Osteoblast (primary cell): ENCODE measurements around the gene CEND1. TPM values are rescaled to one million over a fixed set of nuclear protein-coding genes. Genes with fewer than 3 reads are reported as not detected.
A peak's percentile ranks its signal among the peaks of the same experiment; 100 is the strongest.

ENCODE experiments used
- DNase-seq: peaks from one replicate; pipeline ENCODE4 v3.0.0; 2011; ENCODE audit warnings: low spot score, mixed read lengths; ENCODE audit not compliant: insufficient read length; ENCODE audit errors: missing footprints
- H2AFZ ChIP-seq: 2 replicates; pipeline ENCODE4 v1.6.0; 2011; ENCODE audit warnings: mild to moderate bottlenecking, low read length
- H3K27ac ChIP-seq: 2 replicates; pipeline ENCODE4 v1.5.1; 2011; ENCODE audit warnings: mild to moderate bottlenecking, low read depth, low read length, moderate library complexity
- H3K27me3 ChIP-seq: 2 replicates; pipeline ENCODE4 v1.6.0; 2012; ENCODE audit warnings: mild to moderate bottlenecking, control low read depth, inconsistent platforms, low read length, moderate library complexity; ENCODE audit not compliant: insufficient read depth
- H3K36me3 ChIP-seq: 2 replicates; pipeline ENCODE4 v1.5.1; 2011; ENCODE audit warnings: mild to moderate bottlenecking, low read length, control low read depth, moderate library complexity; ENCODE audit not compliant: insufficient read depth
- H3K4me1 ChIP-seq: 2 replicates; pipeline ENCODE4 v1.5.1; 2011; ENCODE audit warnings: mild to moderate bottlenecking, low read length, control low read depth, moderate library complexity; ENCODE audit not compliant: insufficient read depth
- H3K4me2 ChIP-seq: 2 replicates; pipeline ENCODE4 v1.6.0; 2011; ENCODE audit warnings: mild to moderate bottlenecking, low read length; ENCODE audit not compliant: insufficient read depth
- H3K4me3 ChIP-seq: fragments of 200-600 bp; sonication (generic); 3 replicates; pipeline ENCODE4 v1.5.1; 2012; ENCODE audit warnings: mild to moderate bottlenecking, low read length, inconsistent platforms; ENCODE audit not compliant: insufficient read depth
- H3K79me2 ChIP-seq: 2 replicates; pipeline ENCODE4 v1.6.0; 2012; ENCODE audit warnings: mild to moderate bottlenecking, low read length, control low read depth, inconsistent platforms; ENCODE audit not compliant: insufficient read depth
- H3K9me3 ChIP-seq: 2 replicates; pipeline ENCODE4 v1.5.1; 2011; ENCODE audit warnings: low read depth, low read length, control low read depth
- H4K20me1 ChIP-seq: 2 replicates; pipeline ENCODE4 v1.6.0; 2012; ENCODE audit warnings: mild to moderate bottlenecking, low read length, control low read depth; ENCODE audit not compliant: insufficient read depth
- CTCF ChIP-seq: IDR thresholded peaks from 2 replicates; pipeline ENCODE4 v1.5.1; 2011; ENCODE audit warnings: mild to moderate bottlenecking, low read depth, low read length, moderate library complexity; ENCODE audit errors: extremely low read depth
- total RNA-seq: library from RNA; depleted of rRNA; stranded (reverse); fragments of >200 nt; gene quantifications from 2 replicates; pipeline ENCODE4 v1.2.3, GENCODE V29; 2012

Gene CEND1
- total RNA-seq, 1 donor: not detected

GRCh38 chr11:800473-800872 is 10.6 kb upstream of the CEND1 start:
- Histone ChIP-seq H3K4me1 (peaks cover 30% of the 10 kb centered on the region), H3K4me3 (no peak overlapping the region), H3K79me2 (peaks cover 18% of the 10 kb centered on the region), H2AFZ (no peak overlapping the region), H3K27me3 (no peaks in the 10 kb centered on the region), H3K9me3 (no peaks in the 10 kb centered on the region), H3K27ac (no peak overlapping the region), H3K36me3 (peaks cover 23% of the 10 kb centered on the region), H3K4me2 (no peak overlapping the region), H4K20me1 (peaks cover 2% of the 10 kb centered on the region)
- no peak for DNase-seq
- TF ChIP-seq CTCF: no peak

DNA sequence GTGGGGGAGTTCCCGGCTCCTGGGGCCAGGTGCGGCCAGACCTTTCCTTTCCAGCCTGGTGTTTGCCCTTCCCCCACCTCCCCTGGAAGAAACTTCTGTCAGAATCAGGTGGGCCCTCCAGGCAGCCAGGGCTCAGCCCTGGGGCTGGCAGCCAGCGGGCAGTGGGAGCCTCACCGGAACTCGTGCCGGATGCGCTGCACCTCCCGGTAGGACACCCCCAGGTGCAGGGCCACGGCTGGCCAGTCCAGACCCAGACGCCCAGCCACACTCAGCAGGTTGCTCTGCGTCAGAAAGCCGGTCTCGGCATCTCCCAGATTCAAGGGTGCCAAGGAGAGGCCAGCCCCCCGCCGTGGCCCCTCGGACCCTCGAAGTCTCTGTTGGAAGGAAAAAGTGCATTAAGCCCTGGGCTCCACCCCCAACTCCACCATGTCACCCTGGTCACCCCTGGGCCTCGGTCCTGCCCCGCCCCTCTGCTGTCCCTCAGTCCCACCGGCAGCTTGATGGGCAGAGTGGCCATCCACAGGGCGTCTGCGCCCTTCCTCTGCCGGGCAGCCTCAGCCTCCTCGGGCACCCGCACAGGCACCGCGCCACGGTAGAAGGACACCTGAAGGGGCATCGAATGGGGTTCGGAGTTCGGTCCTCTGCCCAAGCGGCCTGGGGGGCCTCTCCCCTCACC is 9.9 kb upstream of the CEND1 start:
- no peak for DNase-seq
- Histone ChIP-seq H3K27me3 (no peaks in the 10 kb centered on the region), H3K36me3 (peaks cover 23% of the 10 kb centered on the region), H3K9me3 (no peaks in the 10 kb centered on the region), H3K4me2 (no peak overlapping the region), H3K4me1 (peaks cover 31% of the 10 kb centered on the region), H4K20me1 (peaks cover 2% of the 10 kb centered on the region), H2AFZ (no peak overlapping the region), H3K79me2 (peaks cover 18% of the 10 kb centered on the region), H3K27ac (no peak overlapping the region), H3K4me3 (no peak overlapping the region)
- TF ChIP-seq CTCF: no peak

DNA sequence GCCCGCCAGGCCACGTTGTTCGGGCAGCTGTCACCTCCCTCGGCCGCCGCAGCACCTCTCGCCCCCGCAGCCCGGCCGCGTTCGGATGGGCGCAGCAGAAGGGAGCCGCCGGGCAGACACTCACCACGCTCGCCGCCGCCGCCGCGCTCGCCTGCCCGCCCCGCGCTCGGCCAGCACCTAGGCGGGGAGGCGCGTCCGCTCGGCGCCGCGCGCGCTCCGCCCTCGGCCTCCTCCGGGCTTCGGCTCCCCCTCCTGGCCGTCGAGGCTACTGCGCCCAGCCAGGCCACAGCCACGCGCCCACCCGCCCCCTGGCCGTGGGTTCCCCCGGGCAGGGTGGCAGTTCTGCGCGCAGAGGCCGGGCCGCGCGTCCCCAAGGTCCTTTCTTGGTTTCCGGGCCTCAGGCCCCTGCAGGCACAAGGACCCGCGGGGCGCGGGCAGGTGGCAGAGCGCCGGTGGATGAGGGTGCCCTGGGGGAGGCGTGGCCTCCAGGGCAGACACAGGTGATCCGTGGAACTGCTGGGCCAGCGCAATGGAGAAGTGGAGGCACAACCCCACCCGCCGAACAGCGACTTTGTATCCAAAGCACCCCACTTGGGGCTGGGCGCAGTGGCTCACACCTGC is 8.3 kb upstream of the CEND1 start, which contains the start of gene SLC25A22:
SLC25A22 (minus strand) TSS at position 189 of the 621 bp plus-strand sequence. CDS start 3,275 bp downstream, outside the sequence.
- peak within 1 kb of the TSS; percentile 85 for H2AFZ ChIP-seq
- peak; percentile 100 for DNase-seq

More for the DNA sequence above, 8.3 kb upstream of the CEND1 start, which contains the start of gene SLC25A22:
- Histone ChIP-seq H4K20me1 (peaks cover 2% of the 10 kb centered on the region), H3K4me2 (peak within 1 kb of the TSS; percentile 86), H3K36me3 (peaks cover 23% of the 10 kb centered on the region), H3K79me2 (peaks cover 7% of the 10 kb centered on the region), H3K4me1 (peaks cover 17% of the 10 kb centered on the region), H3K27me3 (no peaks in the 10 kb centered on the region), H3K4me3 (peak within 1 kb of the TSS; percentile 87), H3K27ac (peak within 1 kb of the TSS; percentile 65), H3K9me3 (no peaks in the 10 kb centered on the region)
- TF ChIP-seq CTCF: peak; percentile 46
